DMS 273 (cell line): Measurements from ENCODE around the gene SLC44A2.

Experiments
- DNase-seq: peaks from one replicate; lab custom pipeline; 2025; ENCODE audit not compliant: unreplicated experiment; lab: John Stamatoyannopoulos, UW

Gene SLC44A2

GRCh38 chr19:10615429-10616023 is 9.8 kb upstream of the SLC44A2 start:
- DNase-seq: no peak

- DNase-seq: no peak
Observed at GRCh38 chr19:10617409-10618121, 7.8 kb upstream of the SLC44A2 start.

DNA sequence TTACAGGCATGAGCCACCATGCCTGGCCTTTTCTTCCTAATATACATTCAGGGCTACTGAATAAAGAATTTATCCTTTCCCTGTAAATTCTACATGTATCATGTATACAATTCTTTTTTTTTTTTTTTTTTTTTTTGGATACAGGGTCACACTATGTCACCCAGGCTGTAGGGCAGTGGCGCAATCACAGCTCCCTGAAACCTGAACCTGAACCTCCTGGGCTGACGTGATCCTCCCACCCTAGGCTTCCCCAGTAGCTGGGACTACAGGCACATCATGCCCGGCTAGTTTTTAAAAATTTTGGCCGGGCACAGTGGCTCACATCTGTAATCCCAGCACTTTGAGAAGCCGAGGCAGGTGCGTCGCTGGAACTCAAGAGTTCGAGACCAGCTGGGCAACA is 6.5 kb upstream of the SLC44A2 start:
- DNase-seq: no peak

- DNase-seq: no peak
Observed at GRCh38 chr19:10620786-10621185, 4.6 kb upstream of the SLC44A2 start.

GRCh38 chr19:10621966-10622365 is 3.4 kb upstream of the SLC44A2 start:
- no peak for DNase-seq

DNA sequence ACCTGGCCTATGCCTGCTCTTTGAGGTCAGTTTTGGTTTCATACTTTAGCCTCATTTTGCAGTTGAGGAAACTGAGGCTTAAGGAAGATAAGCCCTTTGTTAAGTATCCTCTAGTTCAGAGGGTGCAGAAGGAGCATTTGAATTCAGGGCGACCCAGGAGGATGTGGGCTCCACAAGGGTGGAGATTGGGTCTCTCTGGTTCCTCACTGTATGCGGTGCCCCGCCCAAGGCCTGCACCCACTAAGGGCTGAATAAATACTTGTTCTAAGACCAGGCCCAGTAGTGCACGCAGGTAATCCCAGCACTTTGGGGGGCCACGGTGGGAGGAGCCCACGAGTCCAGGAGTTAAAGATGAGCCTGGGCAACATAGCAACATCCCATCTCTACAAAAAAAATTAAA is 768 bp upstream of the SLC44A2 start:
- DNase-seq: no peak

- DNase-seq: no peak
Observed at GRCh38 chr19:10625762-10626138, 397 bp downstream of the SLC44A2 start.

DNA sequence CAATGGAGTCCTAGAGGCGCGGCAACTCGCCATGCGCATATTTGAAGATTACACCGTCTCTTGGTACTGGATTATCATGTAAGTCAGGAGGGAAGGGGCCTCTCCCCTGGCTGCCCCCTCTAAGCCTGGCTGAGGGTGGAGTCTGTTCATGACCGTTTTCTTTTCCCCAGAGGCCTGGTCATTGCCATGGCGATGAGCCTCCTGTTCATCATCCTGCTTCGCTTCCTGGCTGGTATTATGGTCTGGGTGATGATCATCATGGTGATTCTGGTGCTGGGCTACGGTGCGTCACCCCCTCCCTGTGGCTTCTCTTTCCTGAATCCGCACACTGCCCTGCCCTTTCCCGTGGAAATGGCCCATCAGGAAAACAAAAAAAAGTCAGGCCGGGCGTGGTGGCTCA is 6.5 kb downstream of the SLC44A2 start:
- DNase-seq: no peak

GRCh38 chr19:10634430-10634829 is 9.1 kb downstream of the SLC44A2 start:
- no peak for DNase-seq

- DNase-seq: no peak
Observed at GRCh38 chr19:10634963-10635362, 9.6 kb downstream of the SLC44A2 start.

- DNase-seq: no peak
Observed at GRCh38 chr19:10636304-10636972, 11.1 kb downstream of the SLC44A2 start.

GRCh38 chr19:10637894-10638293 is 12.5 kb downstream of the SLC44A2 start:
- no peak for DNase-seq

- no peak for DNase-seq
Observed at GRCh38 chr19:10639836-10640235, 14.5 kb downstream of the SLC44A2 start.

DNA sequence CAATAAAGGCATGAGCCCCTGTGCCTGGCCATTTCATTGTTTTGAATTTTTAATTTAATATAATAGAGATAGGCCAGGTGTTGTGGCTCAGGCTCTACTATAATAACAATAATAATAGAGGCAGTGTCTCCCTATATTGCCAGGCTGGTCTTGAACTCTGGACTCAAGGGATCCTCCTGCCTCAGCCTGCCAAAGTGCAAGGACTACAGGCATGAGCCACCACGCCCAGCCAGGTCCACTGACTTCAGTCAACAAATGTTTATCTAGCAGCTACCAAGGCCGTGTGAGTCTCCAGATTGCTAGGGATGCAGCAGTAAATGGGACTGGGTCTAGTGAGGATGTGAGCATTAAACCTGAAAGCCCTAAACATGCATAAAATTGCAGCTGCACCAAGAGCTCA is 15.0 kb downstream of the SLC44A2 start:
- no peak for DNase-seq

- DNase-seq: no peak
Observed at GRCh38 chr19:10641248-10641647, 15.9 kb downstream of the SLC44A2 start.

- no peak for DNase-seq
Observed at GRCh38 chr19:10642473-10643171, 17.3 kb downstream of the SLC44A2 start.

DNA sequence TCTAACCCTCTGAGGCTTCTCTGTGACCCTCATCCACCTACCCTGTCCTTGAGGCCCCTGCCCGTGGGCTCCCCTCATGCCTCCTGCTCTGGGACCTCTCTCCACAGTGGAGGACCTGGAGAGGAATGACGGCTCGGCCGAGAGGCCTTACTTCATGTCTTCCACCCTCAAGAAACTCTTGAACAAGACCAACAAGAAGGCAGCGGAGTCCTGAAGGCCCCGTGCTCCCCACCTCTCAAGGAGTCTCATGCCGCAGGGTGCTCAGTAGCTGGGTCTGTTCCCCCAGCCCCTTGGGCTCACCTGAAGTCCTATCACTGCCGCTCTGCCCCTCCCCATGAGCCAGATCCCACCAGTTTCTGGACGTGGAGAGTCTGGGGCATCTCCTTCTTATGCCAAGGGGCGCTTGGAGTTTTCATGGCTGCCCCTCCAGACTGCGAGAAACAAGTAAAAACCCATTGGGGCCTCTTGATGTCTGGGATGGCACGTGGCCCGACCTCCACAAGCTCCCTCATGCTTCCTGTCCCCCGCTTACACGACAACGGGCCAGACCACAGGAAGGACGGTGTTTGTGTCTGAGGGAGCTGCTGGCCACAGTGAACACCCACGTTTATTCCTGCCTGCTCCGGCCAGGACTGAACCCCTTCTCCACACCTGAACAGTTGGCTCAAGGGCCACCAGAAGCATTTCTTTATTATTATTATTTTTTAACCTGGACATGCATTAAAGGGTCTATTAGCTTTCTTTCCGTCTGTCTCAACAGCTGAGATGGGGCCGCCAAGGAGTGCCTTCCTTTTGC is 18.0 kb downstream of the SLC44A2 start:
- no peak for DNase-seq

- no peak for DNase-seq
Observed at GRCh38 chr19:10643968-10644259, 18.6 kb downstream of the SLC44A2 start.

DNA sequence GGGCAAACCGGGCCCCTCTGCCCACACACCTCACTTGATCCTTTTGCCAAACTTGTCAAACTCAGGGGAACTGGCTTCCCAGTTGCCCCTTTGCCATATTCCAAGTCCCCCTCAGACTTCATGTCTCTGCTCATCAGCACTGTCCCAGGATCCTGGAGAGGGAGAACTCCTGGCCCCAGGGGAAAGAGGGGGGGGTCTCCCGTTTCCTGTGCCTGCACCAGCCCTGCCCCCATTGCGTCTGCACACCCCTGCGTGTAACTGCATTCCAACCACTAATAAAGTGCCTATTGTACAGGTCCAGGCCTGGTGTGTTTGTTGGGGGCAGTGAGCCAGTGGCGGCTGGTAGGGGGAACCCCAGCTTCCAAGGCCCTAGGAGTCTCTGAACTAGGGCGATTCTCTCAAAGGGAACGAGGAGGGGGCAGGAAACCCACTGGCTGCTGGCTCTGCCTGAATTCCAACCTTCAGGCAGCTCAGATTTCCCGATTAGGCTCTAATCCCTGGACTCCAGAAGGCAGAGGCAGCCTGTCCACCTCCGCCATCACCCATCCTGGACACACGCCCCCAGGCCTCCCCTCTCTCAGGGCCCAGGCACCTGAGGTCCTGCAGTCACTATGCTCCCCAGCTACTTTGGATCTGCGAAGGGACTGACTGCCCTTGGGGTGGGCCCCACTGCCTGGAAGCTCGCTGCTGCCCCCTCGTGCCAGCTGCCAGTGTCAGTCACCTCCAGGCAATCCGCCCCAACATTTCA is 19.1 kb downstream of the SLC44A2 start:
- DNase-seq: peak; percentile 89

DNA sequence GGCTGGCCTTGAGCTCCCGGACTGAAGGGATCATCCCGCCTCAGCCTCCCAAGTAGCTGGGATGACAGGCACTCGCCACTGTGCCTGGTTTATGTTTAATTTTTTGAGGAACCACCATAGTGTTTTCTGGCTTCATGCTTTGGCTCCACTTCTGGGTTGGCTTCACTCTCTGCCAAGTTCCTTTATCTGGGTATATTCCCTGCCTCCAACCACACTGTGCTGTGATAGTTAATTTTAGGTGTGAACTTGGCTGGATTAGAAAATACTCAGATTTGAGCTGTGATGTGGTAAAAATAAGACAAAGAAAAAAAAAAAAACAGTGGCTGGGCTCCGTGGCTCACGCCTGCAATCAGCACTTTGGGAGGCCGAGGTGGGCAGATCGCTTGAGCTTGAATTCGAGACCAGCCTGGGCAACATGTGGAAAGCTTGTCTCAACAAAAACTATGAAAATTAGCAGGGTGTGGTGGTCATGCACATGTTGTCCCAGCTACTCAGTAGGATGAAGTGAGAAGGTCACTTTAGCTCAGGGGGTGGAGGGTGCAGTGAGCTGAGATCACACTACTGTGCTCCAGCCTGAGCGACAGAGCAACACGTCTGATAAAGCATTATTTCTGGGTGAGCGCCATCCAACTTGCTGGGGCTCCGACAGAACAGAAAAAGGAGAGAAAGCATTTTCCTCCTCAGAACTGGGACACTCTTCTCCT is 21.3 kb downstream of the SLC44A2 start:
- no peak for DNase-seq
